ENCODE measurements around the gene KCNJ11. TPM values are rescaled to one million over a fixed set of nuclear protein-coding genes. Genes with fewer than 3 reads are reported as not detected.

The KCNJ11 gene
- total RNA-seq, 1 donor from 2014 or later: 0.42 TPM

GRCh38 chr11:17410606-17411379 is 22.3 kb upstream of the KCNJ11 start:
- intact Hi-C loops (cut with micrococcal nuclease): no loop called here

- intact Hi-C loops (cut with micrococcal nuclease): no loop called here
These were observed 20.2 kb upstream of the KCNJ11 start for GRCh38 chr11:17408641-17409040.

GRCh38 chr11:17408026-17408425 is 19.6 kb upstream of the KCNJ11 start:
- intact Hi-C loops (cut with micrococcal nuclease): no loop called here

GRCh38 chr11:17407575-17407974 is 19.1 kb upstream of the KCNJ11 start:
- intact Hi-C loops (cut with micrococcal nuclease): no loop called here

GRCh38 chr11:17406818-17407149 is 18.3 kb upstream of the KCNJ11 start:
- intact Hi-C loops (cut with micrococcal nuclease): no loop called here

- intact Hi-C loops (cut with micrococcal nuclease): no loop called here
These were observed 17.8 kb upstream of the KCNJ11 start for GRCh38 chr11:17406082-17406817.

- intact Hi-C loops (cut with micrococcal nuclease): no loop called here
These were observed 17.0 kb upstream of the KCNJ11 start for GRCh38 chr11:17405232-17406005.

- intact Hi-C loops (cut with micrococcal nuclease): no loop called here
These were observed 15.7 kb upstream of the KCNJ11 start for GRCh38 chr11:17403980-17404759.

GRCh38 chr11:17402486-17402885 is 14.0 kb upstream of the KCNJ11 start:
- intact Hi-C loops (cut with micrococcal nuclease): no loop called here

- intact Hi-C loops (cut with micrococcal nuclease): no loop called here
These were observed 13.4 kb upstream of the KCNJ11 start for GRCh38 chr11:17401841-17402240.

GRCh38 chr11:17401316-17401715 is 12.9 kb upstream of the KCNJ11 start:
- intact Hi-C loops (cut with micrococcal nuclease): no loop called here

- intact Hi-C loops (cut with micrococcal nuclease): no loop called here
These were observed 11.8 kb upstream of the KCNJ11 start for GRCh38 chr11:17400048-17400775.

- intact Hi-C loops (cut with micrococcal nuclease): no loop called here
These were observed 10.8 kb upstream of the KCNJ11 start for GRCh38 chr11:17399236-17399635.

- intact Hi-C loops (cut with micrococcal nuclease): no loop called here
These were observed 9.0 kb upstream of the KCNJ11 start for GRCh38 chr11:17397311-17398002.

- intact Hi-C loops (cut with micrococcal nuclease): no loop called here
These were observed 8.3 kb upstream of the KCNJ11 start for GRCh38 chr11:17396598-17397310.

GRCh38 chr11:17395978-17396377 is 7.5 kb upstream of the KCNJ11 start:
- intact Hi-C loops (cut with micrococcal nuclease): no loop called here

GRCh38 chr11:17395554-17395961 is 7.1 kb upstream of the KCNJ11 start:
- intact Hi-C loops (cut with micrococcal nuclease): no loop called here

- intact Hi-C loops (cut with micrococcal nuclease): no loop called here
These were observed 6.4 kb upstream of the KCNJ11 start for GRCh38 chr11:17394743-17395390.

GRCh38 chr11:17393472-17393871 is 5.0 kb upstream of the KCNJ11 start:
- intact Hi-C loops (cut with micrococcal nuclease): no loop called here
